GM19193 (cell line): ENCODE data around the gene TOMM34.

ENCODE experiments used
- POLR2A ChIP-seq: IDR thresholded peaks from 4 replicates; pipeline ENCODE4 v1.6.1; 2011; ENCODE audit not compliant: insufficient read depth, insufficient read length; ENCODE audit errors: extremely low read depth

Gene TOMM34

GRCh38 chr20:44924541-44924940 lies 35.7 kb downstream of the TOMM34 start:
- TF ChIP-seq POLR2A: no peak

GRCh38 chr20:44921447-44921846 lies 38.8 kb downstream of the TOMM34 start:
- no peak for TF ChIP-seq POLR2A

- no peak for TF ChIP-seq POLR2A
Measured at GRCh38 chr20:44918761-44919160, 41.4 kb downstream of the TOMM34 start.

- TF ChIP-seq POLR2A: no peak
Measured at GRCh38 chr20:44918342-44918741, 41.9 kb downstream of the TOMM34 start.

GRCh38 chr20:44917399-44917798 lies 42.8 kb downstream of the TOMM34 start:
- TF ChIP-seq POLR2A: no peak

- TF ChIP-seq POLR2A: no peak
Measured at GRCh38 chr20:44916586-44916985, 43.6 kb downstream of the TOMM34 start.

- TF ChIP-seq POLR2A: no peak
Measured at GRCh38 chr20:44914924-44915323, 45.3 kb downstream of the TOMM34 start.

- no peak for TF ChIP-seq POLR2A
Measured at GRCh38 chr20:44912189-44912588, 48.0 kb downstream of the TOMM34 start.

- TF ChIP-seq POLR2A: no peak
Measured at GRCh38 chr20:44911264-44911921, 48.8 kb downstream of the TOMM34 start.

GRCh38 chr20:44910690-44911262 lies 49.4 kb downstream of the TOMM34 start:
- TF ChIP-seq POLR2A: no peak

- TF ChIP-seq POLR2A: peak; percentile 63
Measured at GRCh38 chr20:44909872-44910689, 50.1 kb downstream of the TOMM34 start, which contains the start of gene PABPC1L. Gene PABPC1L, plus strand, starts transcription at chr20:44910060. Its CDS starts 84 bp downstream, at chr20:44910144.

- no peak for TF ChIP-seq POLR2A
Measured at GRCh38 chr20:44908987-44909871, 51.0 kb downstream of the TOMM34 start.

GRCh38 chr20:44904377-44904776 lies 55.8 kb downstream of the TOMM34 start:
- no peak for TF ChIP-seq POLR2A

- TF ChIP-seq POLR2A: no peak
Measured at GRCh38 chr20:44901974-44902373, 58.2 kb downstream of the TOMM34 start.

GRCh38 chr20:44900231-44900854 lies 59.9 kb downstream of the TOMM34 start:
- TF ChIP-seq POLR2A: no peak

GRCh38 chr20:44897133-44897532 lies 63.1 kb downstream of the TOMM34 start:
- TF ChIP-seq POLR2A: no peak
